ENCODE results near the gene SURF2. TPM values are rescaled to one million over a fixed set of nuclear protein-coding genes. Genes with fewer than 3 reads are reported as not detected.
"Not testable (repeated sequence)": the region's sequence is repeated elsewhere in the genome, so short reads cannot be mapped to it uniquely, and the experiment has no call there.

SURF2 gene
- 10 to 100 TPM; 22.8 to 24.7 TPM for total RNA-seq
- polyA plus RNA-seq, result 10 to 100 TPM; 39.8 to 52.0 (median 49.9) TPM
- 11.1 to 26.5 (median 17.6) reads per million in 6 experiments for total RNA-seq

DNA sequence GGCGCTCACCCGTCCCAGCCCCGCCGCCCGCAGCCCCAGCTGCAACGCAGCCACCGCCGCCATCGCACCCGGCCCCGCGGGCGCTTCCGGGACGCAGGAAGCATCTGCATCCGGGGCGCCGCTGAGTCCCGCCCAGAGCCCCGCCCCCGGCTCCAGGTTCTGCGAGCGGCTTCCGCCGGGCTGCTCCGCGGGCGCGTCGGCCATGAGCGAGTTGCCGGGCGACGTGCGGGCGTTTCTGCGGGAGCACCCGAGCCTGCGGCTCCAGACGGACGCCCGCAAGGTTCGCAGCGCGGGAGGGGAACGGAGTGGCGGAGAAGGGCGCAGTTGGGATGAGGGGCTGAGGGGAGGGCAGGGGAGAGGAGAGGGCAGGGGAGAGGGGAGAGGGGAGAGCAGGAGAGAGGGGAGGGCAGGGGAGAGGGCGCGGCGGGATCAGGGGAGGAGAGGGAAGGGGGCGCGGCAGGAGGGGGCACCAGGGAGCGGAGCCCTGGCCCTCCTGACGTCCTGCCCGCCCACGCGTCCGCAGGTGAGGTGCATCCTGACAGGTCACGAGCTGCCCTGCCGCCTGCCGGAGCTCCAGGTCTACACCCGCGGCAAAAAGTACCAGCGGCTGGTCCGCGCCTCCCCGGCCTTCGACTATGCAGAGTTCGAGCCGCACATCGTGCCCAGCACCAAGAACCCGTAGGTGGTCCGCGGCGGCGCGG, at the start of gene SURF2, which contains the start of gene SURF1:
Gene SURF2, plus strand, starts transcription at position 160 of the 701 bp plus-strand sequence. Its CDS starts 43 bp downstream, at position 203.
Gene SURF1, minus strand, starts transcription at position 97 of the 701 bp plus-strand sequence. Its CDS starts 34 bp downstream, at position 63.
- Mint-ChIP-seq H3K27me3 (no peaks in the 10 kb centered on the region), H3K9me3 (no peaks in the 10 kb centered on the region), H3K4me3 (peak within 1 kb of the TSS; percentile 82 to 93 (median 86))

DNA sequence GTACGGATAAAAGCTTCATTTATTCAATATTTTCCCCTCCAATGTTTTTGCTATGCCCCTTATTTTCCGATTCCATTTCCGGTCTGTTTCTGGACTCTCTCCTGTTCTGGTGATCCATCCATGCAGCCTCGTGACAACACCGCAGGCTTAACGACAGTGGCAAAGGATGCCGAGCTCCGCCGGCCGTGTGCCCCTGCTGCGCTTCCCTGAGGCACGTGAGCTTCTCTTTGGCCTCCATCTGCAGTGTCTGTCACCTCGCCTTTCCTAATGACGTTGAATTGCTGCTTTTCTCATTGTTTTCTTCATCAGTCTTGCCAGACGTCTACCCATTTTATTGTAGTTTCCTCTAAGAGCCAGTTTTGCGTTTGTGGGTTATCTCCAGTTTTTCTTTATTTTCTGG, 49.0 kb upstream of the SURF2 start:
- H3K36me3 Mint-ChIP-seq, result peaks cover 0 to 6% (median 0%) of the 10 kb centered on the region in 3 donors
- no peak overlapping the region for H3K4me3 Mint-ChIP-seq
- H3K27me3 Mint-ChIP-seq, result peaks cover 10 to 31% (median 19%) of the 10 kb centered on the region in 5 donors
- POLR2A ChIA-PET, result no interaction called here
- H3K27ac Mint-ChIP-seq, result peak overlapping the region in 1 of 10 donors; percentile 15
- DNase-seq, result no peak
- ATAC-seq, result no peak
- H3K9me3 Mint-ChIP-seq, result peaks cover 0 to 2% (median 0%) of the 10 kb centered on the region in 9 donors
- no peaks in the 10 kb centered on the region for H3K4me1 Mint-ChIP-seq

More for the DNA sequence above, at the start of gene SURF2, which contains the start of gene SURF1:
- POLR2A ChIA-PET, result interaction anchor here (0.8 to 7.8 kb wide), 14 partner anchors 9 to 326 kb away, joined by 3 to 143 read pairs (median 8); partner anchors contain the start of genes CACFD1, GTF3C5, MED22 and RPL7A
- DNase-seq (peak; percentile 78 to 93 (median 86)), ATAC-seq (peak; percentile 92 to 94)
- Mint-ChIP-seq H3K36me3 (peaks cover 0 to 42% (median 4%) of the 10 kb centered on the region in 3 donors), H3K4me1 (peaks cover 20 to 48% (median 32%) of the 10 kb centered on the region in 4 donors), H3K27ac (peak within 1 kb of the TSS; percentile 67 to 95 (median 90))

DNA sequence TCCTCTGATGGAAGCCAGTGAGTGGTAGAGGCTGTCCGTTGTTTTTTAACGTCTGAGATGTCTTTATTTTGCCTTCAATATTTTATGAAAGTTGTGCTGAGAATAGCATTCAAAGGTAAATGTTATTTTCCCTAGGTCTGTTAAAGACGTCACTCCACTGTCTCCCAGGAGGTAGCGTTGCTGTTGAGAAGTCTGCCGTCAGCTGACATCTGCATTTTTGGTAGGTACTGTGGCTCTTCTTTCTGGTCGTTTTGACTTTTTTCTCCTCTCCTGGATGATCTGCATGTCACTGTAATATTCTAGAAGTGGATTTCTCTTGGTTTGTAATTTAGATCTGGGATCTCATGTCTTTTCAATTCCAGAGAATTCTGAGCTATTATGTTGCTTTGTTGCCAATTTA, 46.7 kb upstream of the SURF2 start:
- Mint-ChIP-seq H3K9me3 (peaks cover 0 to 2% (median 0%) of the 10 kb centered on the region in 9 donors), H3K4me3 (no peak overlapping the region), H3K4me1 (no peaks in the 10 kb centered on the region), H3K36me3 (peaks cover 0 to 6% (median 0%) of the 10 kb centered on the region in 3 donors), H3K27me3 (peaks cover 10 to 31% (median 19%) of the 10 kb centered on the region in 5 donors), H3K27ac (no peak overlapping the region)
- DNase-seq, result no peak
- POLR2A ChIA-PET, result no interaction called here
- no peak for ATAC-seq

DNA sequence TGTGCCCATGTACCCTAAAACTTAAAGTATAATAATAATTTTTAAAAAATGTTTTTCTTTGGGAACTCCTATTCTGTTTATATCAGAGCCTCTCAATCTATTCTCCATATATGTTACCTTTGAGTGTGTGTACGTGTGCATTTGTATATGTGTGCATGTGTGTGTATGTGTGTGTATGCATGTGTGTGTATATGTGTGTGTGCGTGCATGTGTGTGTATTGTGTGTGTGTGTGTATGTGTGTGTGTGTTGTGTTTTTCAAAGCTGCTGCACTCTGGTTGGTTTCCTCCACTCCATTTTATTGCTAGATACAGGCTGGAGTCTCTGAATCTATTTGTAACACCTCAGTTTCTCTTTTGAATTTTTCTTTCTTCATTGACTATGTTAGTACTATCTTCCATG, 40.4 kb upstream of the SURF2 start:
- DNase-seq, result no peak
- no peak for ATAC-seq
- H3K9me3 Mint-ChIP-seq, result peaks cover 0 to 6% (median 0%) of the 10 kb centered on the region in 9 donors
- H3K27ac Mint-ChIP-seq, result no peak overlapping the region
- no peaks in the 10 kb centered on the region for H3K4me1 Mint-ChIP-seq
- no peak overlapping the region for H3K4me3 Mint-ChIP-seq
- no peaks in the 10 kb centered on the region for H3K36me3 Mint-ChIP-seq
- H3K27me3 Mint-ChIP-seq, result peaks cover 0 to 4% (median 0%) of the 10 kb centered on the region in 5 donors
- POLR2A ChIA-PET, result no interaction called here

DNA sequence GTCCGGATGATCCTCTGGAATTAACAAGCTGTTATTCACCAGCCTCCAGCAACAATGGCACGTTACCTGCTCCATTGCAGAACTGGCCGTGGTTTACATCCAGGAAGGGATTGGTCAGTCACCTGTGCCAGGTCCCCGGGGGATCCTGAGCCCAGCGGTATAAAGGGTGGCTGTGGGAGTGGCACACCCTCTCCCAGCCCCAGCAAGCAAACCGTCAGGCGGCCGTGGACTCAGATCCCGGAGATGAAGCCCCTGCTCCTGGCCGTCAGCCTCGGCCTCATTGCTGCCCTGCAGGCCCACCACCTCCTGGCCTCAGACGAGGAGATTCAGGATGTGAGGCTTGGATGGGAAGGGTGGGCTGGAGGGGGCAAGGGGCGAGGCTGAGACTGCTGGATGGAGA, 38.8 kb upstream of the SURF2 start:
- DNase-seq, H3K27ac Mint-ChIP-seq, H3K9me3 Mint-ChIP-seq, H3K4me1 Mint-ChIP-seq, H3K4me3 Mint-ChIP-seq, H3K27me3 Mint-ChIP-seq, H3K36me3 Mint-ChIP-seq, ATAC-seq, POLR2A ChIA-PET: not testable (repeated sequence)

DNA sequence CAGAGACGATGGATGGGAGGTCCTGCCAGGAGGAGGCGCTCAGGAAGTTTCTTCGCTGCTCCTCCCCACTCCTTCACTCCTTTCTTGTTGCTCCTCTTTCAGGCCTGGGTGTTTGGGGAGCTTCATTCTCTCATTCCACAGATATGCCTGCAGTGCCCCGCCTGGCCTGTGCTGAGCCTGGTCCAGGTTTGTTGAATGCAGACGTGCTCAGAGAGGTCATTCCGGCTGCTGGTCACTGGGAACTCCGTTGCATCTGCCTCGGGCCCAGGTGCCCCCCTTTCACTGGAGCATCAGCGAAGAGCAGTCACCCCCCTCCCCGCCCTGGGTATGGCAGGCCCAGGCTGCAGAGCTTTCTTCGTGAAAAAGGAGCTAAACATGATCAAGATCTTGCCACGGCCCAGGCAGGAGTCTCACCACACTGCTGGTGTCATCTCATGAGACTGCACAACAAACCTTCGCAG, 35.9 kb upstream of the SURF2 start:
- POLR2A ChIA-PET, result no interaction called here
- Mint-ChIP-seq H3K4me3 (no peak overlapping the region), H3K4me1 (no peaks in the 10 kb centered on the region), H3K27me3 (peaks cover 0 to 4% (median 0%) of the 10 kb centered on the region in 5 donors), H3K9me3 (peaks cover 0 to 4% (median 0%) of the 10 kb centered on the region in 9 donors), H3K27ac (peak overlapping the region in 1 of 10 donors; percentile 78), H3K36me3 (no peaks in the 10 kb centered on the region)
- DNase-seq (no peak), ATAC-seq (no peak)

DNA sequence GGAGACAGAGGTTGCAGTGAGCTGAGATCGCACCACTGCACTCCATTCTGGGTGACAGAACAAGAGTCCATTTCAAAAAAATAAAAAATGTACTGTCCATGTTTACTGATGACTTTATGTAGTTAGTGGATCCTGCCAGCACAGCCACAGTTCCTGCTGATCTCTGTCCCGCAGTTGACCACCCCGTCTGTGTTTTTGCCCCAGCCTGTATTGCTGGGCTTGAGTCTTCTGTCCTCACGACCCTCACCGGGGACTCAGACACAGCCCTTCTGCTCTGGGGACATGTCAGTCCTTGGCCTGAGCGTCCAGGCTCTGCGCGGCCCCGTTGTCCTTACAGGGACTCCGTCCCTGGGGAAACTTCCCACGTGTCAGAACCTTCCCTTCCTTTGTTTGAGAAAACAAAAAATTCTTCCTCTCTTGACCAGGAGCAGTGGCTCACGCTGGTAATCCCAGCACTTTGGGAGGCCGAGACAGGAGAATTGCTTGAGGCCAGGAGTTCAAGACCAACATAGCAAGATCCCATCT, 34.9 kb upstream of the SURF2 start:
- H3K36me3 Mint-ChIP-seq, result no peaks in the 10 kb centered on the region
- POLR2A ChIA-PET, result no interaction called here
- no peaks in the 10 kb centered on the region for H3K9me3 Mint-ChIP-seq
- H3K27ac Mint-ChIP-seq, result peak overlapping the region in 2 of 10 donors; percentile 15 to 78
- H3K27me3 Mint-ChIP-seq, result no peaks in the 10 kb centered on the region
- no peak overlapping the region for H3K4me3 Mint-ChIP-seq
- ATAC-seq, result no peak
- H3K4me1 Mint-ChIP-seq, result peaks cover 0 to 3% (median 0%) of the 10 kb centered on the region in 4 donors
- DNase-seq, result no peak

DNA sequence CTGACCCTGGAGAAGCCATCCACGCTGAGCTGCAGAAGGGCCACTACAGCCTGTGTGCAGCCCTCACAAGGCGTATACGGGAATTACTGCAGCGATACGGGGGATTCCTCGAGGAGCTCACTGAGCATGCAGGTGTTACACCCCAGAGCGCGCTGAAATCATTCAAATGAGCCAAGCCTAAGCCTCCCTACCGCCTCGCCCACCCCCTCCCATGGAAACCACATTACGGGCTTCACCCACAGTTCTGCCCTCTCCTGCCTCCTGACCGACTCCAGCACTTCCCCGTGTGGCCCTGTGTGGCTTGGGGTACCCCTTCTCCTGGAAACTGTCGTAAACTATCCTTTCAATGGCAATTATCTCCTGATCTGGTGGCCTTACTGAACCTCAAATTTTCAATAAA, 33.6 kb upstream of the SURF2 start:
- no peak for DNase-seq
- no peak for ATAC-seq
- Mint-ChIP-seq H3K4me3 (no peak overlapping the region), H3K27me3 (no peaks in the 10 kb centered on the region), H3K36me3 (no peaks in the 10 kb centered on the region), H3K27ac (peak overlapping the region in 3 of 10 donors; percentile 20 to 37 (median 29)), H3K4me1 (peaks cover 0 to 4% (median 0%) of the 10 kb centered on the region in 4 donors), H3K9me3 (no peaks in the 10 kb centered on the region)
- POLR2A ChIA-PET, result no interaction called here

DNA sequence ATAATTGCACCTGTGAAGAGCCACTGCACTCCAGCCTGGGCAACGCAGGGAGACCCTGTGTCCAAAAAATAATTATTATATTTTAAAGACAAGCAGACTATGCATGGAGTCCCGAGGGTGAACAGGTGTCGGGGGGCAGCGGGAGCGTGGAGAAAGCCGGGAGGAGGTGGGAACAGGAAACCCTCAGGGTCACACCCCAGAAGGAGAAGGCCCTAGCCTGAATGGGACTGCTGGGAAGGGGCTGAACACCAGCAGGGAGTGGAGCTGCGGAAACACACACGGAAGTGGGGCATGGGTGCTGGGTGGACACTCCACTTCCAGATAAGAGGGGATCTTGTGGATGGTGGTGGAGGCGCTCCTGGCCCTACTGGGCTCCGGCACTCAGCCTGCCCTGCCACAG, 33.1 kb upstream of the SURF2 start:
- POLR2A ChIA-PET, result no interaction called here
- no peak overlapping the region for H3K27ac Mint-ChIP-seq
- ATAC-seq (no peak), DNase-seq (no peak)
- H3K36me3 Mint-ChIP-seq, result no peaks in the 10 kb centered on the region
- no peaks in the 10 kb centered on the region for H3K9me3 Mint-ChIP-seq
- H3K4me3 Mint-ChIP-seq, result no peak overlapping the region
- H3K4me1 Mint-ChIP-seq, result peaks cover 0 to 4% (median 1%) of the 10 kb centered on the region in 4 donors
- no peaks in the 10 kb centered on the region for H3K27me3 Mint-ChIP-seq

DNA sequence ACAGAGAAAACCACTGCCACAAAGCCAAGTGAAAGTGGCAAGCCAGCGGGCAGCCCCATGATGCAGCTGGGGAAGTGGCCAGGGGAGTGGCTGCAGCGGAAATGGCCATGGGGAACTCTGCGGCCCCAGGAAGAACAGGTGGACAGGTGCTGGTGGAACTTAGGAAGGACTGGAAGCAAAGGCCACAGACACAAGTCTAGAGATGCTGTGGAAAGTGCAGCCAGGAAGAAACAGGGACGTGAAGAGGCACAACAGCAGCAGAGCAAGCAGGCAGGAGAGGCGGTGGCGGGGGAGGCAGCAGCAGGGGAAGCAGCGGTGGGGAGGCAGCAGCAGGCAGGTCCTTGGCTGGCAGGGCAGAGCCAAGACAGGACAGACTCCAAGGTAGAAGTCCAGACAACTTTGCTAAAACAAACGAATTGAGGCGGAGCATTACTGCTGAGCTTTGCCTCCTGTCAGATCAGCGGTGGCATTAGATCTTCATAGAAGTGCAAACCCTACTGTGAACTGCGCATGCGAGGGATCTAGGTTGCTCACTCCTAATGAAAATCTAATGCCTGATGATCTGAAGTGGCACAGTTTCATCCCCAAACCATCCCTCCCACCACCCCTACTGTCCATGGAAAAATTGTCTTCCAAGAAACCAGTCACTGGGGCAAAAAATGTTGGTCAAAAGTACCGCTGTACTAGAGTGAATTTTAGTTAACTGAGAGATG, 32.2 kb upstream of the SURF2 start:
- DNase-seq, result no peak
- Mint-ChIP-seq H3K4me3 (no peak overlapping the region), H3K9me3 (no peaks in the 10 kb centered on the region), H3K4me1 (peaks cover 0 to 11% (median 8%) of the 10 kb centered on the region in 4 donors), H3K36me3 (no peaks in the 10 kb centered on the region), H3K27ac (peak overlapping the region in 3 of 10 donors; percentile 32 to 62 (median 51)), H3K27me3 (no peaks in the 10 kb centered on the region)
- POLR2A ChIA-PET, result interaction anchor here (0.9 kb wide), 1 partner anchor 26 kb away, joined by 3 read pairs; no protein-coding TSS in a partner anchor
- no peak for ATAC-seq

DNA sequence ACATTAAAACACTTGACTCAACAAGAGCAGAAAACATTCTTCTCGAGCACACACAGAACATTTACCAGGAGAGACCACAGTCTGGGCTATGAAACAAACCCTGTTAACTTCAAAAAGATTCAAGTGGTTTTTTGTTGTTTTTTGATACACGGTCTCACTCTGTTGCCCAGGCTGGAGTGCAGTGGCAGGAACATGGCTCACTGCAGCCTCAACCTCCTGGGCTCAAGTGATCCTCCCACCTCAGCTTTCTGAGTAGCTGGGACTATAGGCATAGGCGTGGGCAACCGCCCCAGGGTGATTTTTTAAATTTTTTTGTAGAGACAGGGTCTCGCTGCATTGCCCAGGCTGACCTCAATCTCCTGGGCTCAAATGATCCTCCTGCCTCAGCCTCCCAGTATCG, 29.3 kb upstream of the SURF2 start:
- Mint-ChIP-seq H3K27ac (peak overlapping the region in 4 of 10 donors; percentile 10 to 53 (median 38)), H3K4me1 (peaks cover 0 to 18% (median 11%) of the 10 kb centered on the region in 4 donors)

DNA sequence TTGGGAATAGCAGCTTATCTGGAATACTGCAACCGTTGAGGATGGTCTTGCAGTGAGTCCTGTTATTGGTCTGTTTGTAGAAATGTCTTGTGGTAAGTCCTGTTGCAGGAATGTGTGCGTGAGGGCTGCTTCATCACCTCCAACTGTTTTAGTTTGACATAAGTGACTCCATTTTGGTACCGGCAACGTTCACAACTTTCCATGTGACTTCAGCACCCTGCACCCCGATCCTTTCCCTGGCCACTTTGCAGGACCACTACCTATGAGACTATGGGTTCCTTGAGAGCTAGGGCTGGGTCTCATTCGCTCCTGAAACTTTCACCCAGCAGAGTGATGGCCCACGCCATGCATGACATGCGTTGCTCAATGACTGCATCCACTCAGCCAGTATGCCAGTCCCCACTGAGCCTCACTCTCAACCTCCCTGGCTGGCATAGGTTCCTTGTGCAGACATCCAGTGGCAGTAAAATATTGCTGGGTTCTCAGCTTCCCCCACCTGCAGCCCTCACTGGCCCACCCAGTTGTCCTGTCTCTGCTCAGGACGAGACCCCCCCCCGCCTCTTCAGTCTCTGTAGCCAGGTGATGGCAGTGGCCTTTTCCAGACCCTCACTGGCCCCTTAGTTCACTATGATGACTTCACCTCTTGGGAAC, 28.4 kb upstream of the SURF2 start:
- Mint-ChIP-seq H3K4me3 (no peak overlapping the region), H3K9me3 (no peaks in the 10 kb centered on the region), H3K4me1 (peaks cover 0 to 27% (median 11%) of the 10 kb centered on the region in 4 donors), H3K36me3 (peaks cover 0 to 31% (median 3%) of the 10 kb centered on the region in 3 donors), H3K27me3 (no peaks in the 10 kb centered on the region), H3K27ac (peak overlapping the region in 5 of 10 donors; percentile 27 to 56 (median 52))
- ATAC-seq (no peak), DNase-seq (no peak)
- POLR2A ChIA-PET, result no interaction called here

More for the DNA sequence above, 29.3 kb upstream of the SURF2 start:
- peaks cover 0 to 22% (median 0%) of the 10 kb centered on the region in 3 donors for H3K36me3 Mint-ChIP-seq
- H3K27me3 Mint-ChIP-seq, ATAC-seq, DNase-seq, H3K4me3 Mint-ChIP-seq, H3K9me3 Mint-ChIP-seq, POLR2A ChIA-PET: not testable (repeated sequence)

Measured in naive thymus-derived CD8-positive, alpha-beta T cell (primary cell).